Embryonic facial prominence (tissue), 1 donor: ENCODE data around the gene EVL.
"Not testable (repeated sequence)": the region's sequence is repeated elsewhere in the genome, so short reads cannot be mapped to it uniquely, and the experiment has no call there.

Experiments used
- DNase-seq: peaks from one replicate; pipeline ENCODE4 v3.0.0-alpha.2; 2016; ENCODE audit errors: extremely low spot score

EVL gene

GRCh38 chr14:100147181-100147631, 82.0 kb downstream of the EVL start:
- DNase-seq: no peak

GRCh38 chr14:100147691-100148464, 82.7 kb downstream of the EVL start:
- DNase-seq: no peak

DNA sequence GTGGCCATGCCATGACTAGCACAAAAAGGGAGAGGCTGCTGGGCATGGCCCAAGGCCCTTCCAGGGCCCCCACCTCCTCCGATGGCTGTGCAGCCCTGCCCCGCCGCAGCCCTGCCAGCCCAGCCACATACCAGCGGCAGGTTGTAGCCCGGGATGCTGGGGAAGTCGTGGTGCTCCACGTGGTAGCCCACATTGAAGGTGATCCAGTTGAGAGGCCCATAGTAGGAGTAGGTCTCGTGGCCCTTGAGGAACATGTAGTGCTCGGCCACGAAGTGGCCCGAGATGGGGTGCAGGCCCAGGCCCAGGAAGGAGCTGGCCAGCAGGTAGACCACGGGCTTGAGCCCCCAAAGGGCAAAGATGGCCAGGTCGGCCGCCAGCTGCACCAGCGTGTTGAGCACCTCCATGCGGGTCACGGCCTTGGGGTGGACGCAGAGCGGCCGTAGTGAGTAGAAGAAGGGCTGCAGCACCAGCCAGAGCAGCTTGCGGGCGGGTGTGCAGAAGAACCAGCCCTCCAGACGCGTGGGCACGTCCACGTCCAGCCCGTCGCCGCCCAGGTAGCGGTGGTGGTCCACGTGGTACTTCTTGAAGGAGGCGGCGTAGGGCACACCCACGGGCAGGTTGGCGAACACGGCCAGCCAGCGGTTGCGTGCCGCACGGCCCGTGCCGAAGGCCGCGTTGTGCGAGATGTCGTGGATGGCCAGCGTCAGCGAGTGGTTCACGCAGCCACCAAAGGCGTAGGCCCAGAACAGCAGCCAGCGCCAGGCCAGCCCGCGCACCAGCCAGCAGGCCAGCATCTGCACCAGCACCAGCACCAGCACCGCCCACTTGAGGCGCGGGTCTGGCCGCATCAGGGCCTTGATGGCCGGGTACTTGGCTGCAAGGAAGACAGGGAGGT, 83.9 kb downstream of the EVL start:
- no peak for DNase-seq

DNA sequence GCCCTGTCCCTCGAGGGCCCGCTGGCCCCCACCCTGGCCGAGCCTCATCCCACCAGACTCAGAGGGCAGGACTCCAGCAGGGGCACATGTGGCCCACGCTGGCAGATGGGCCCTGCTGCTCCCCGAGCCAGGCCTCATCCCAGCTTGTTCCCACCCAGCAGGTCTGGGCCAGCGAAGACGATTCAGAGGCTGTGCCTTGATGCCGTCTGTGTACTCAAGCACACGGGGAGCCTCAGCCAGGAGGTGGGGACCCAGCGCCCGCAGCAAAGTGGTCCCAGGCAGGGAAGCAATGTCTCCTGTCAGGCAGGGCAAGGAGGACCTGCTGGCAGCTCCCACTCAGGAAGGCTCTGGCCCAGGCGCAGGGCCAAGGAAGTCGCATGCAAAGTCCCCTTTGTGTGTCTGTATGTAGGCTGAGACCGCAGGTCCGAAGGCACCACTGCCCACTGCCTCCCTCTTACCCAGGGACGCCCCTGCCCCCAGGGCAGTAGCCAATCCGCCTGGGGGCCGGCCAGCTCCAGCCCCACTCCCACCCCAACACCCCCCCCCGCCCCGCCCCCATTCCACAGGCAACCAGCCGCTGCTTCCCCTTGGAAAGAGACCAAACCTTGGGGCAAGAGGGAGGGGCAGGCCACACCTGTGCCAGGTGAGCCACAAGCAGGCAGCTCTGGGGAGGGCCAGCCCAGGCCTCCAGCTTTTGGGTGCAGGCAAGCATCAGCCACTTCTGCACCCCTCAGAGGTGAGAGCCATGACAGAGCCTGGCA, 84.8 kb downstream of the EVL start:
- DNase-seq: no peak

- no peak for DNase-seq
Observed at GRCh38 chr14:100150932-100151587, 85.8 kb downstream of the EVL start.

- no peak for DNase-seq
Observed at GRCh38 chr14:100152091-100152490, 86.9 kb downstream of the EVL start.

- no peak for DNase-seq
Observed at GRCh38 chr14:100153560-100153959, 88.3 kb downstream of the EVL start.

- DNase-seq: no peak
Observed at GRCh38 chr14:100155049-100155621, 89.9 kb downstream of the EVL start.

DNA sequence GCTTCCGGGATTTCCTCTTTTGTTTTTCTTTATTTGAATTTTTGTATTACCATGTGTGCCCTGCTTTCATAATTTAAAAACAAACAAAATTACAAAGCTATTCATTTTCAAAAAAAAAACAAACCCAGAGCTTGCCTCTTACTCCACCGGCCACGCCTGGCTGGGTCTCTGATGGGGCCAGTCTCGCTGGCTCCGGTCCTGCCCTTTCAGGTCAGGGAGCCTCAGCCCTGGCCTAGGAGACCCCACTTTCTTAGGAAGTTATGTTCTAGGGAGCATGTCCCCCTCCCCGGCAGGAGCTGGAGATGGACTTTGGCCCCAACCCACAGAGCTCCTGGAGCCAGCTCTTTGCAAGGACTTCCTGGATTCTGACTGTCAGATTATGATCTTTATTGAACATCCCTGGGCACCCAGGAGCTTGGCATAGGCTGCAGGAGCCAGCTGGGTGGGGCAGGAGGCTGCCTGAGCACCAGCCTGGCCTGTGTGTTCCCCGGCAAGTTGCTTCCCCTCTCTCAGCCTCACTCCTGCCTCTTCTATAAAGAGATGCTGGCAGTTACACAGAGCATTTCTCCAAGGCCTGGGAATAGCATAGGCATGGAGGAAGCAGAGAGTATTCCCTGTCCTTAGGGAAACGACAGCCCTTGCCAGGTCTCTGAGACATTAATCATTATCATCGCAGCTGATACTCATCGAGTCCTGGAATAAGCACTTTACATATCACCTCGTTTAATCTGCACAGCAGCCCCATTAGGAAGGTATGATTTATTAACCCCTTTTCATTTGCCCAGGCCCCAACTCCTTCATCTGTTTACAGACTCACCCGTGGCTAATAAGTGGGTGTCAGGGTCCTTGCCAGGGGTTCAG, 90.8 kb downstream of the EVL start:
- DNase-seq: no peak

DNA sequence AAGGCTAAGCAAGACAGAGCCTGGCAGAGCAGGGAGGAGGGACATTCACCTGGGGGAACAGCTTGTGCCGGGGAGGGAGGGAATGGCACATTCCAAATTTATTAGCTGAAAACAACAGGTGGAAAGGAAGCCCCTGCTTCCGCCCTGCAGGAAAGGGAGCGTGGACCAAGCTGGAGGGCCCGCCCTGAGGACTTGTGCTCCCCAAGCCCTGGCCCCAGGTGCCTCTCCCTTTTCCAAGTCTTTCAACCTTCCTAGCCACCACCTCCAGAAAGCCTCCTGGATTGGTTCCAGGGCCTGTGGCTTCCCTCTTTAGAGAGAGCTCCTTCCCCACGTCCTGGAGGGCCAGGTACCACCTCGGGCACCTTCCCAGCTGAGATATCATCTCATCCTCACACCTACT, 91.6 kb downstream of the EVL start:
- no peak for DNase-seq

GRCh38 chr14:100157548-100158232, 92.5 kb downstream of the EVL start:
- DNase-seq: not testable (repeated sequence)

DNA sequence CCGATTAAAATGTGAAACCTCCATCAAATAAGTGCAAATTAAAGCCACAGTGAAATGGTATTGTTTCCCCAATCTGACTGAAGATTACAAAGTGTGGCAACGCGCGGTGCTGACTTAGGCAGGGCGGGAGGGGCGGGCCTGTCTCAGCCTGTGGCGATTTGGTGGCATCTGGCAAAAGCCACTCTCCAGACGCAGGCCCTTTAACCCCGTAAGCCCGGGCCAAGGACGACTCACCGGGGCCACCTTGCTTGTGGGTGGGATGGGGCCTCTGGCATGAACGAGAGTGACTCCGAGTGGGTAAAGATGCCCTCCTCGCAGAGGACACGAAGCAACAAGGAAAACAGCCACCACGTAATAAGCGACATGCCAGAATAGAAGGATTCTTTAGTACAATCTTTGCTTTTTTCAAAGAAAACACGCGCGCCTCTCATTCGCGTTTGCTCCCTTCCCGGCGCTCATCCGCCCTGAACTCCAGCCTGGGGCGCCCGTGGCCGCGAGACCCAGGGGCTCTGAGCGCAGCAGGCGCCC, 93.4 kb downstream of the EVL start:
- no peak for DNase-seq

GRCh38 chr14:100159094-100159864, 94.1 kb downstream of the EVL start, which contains the start of gene DEGS2:
TSS of gene DEGS2 (minus strand) at chr14:100159645. CDS start at chr14:100159587, 58 bp downstream.
- DNase-seq: no peak

DNA sequence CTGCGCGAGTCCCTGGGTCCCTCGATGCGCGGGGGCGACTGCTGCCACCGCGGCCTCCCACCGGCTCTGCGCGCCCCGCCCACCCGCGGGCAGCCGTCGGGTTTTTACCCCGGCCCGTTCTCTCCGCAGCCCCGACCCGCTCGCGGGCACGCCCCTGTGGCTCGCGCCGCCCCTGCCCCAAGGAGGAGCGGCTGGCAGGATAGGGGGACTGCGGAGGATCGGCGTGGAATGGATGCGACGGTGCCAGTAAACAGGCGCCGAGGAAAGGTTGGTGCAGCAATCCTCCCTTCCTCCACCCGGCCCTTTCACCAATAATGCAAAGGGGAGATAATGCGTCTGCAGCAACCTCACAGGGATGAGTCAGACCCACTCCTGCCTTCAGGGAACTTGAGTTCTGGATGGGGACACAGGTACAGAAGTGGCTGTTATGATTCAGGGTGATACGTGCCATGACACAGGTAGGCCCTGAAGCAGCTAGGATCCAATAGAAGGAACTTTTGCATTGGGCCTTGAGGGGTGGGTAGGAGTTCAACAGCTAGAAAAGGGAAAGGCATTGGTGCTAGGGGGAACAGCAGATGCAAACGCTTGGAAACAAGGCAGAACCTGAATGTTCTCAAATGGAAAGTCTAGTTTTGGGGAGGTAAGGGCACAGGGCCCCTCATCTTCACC, 94.8 kb downstream of the EVL start:
- DNase-seq: no peak

DNA sequence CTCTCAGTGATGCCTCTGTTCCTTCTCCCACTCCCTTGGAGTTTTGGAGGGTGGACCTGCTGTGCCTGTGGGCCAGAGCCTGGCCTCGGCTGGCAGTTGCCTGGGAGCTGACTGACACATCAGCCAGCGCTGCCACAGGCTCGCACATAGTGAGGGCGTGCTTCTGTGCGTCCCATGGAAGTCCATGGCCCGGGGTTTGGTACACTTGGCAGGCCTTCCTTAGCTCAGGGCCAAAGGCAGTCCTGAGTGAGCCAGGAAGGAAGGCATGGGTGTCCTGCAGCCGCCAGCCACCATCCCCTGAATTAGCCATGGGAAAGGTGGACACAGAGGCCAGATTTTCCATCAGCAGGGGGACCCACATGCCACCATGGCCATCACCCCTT, 95.3 kb downstream of the EVL start:
- DNase-seq: no peak

- no peak for DNase-seq
Observed at GRCh38 chr14:100165376-100165775, 100.2 kb downstream of the EVL start.

GRCh38 chr14:100165831-100166440, 100.7 kb downstream of the EVL start:
- no peak for DNase-seq

- DNase-seq: no peak
Observed at GRCh38 chr14:100168506-100168905, 103.3 kb downstream of the EVL start.
